GM18526 (cell line): ENCODE results near the gene DGKZ.

Experiments
- POLR2A ChIP-seq: IDR thresholded peaks from 3 replicates; pipeline ENCODE4 v1.6.1; 2011; ENCODE audit not compliant: insufficient read length; ENCODE audit errors: extremely low read depth

The DGKZ gene

DNA sequence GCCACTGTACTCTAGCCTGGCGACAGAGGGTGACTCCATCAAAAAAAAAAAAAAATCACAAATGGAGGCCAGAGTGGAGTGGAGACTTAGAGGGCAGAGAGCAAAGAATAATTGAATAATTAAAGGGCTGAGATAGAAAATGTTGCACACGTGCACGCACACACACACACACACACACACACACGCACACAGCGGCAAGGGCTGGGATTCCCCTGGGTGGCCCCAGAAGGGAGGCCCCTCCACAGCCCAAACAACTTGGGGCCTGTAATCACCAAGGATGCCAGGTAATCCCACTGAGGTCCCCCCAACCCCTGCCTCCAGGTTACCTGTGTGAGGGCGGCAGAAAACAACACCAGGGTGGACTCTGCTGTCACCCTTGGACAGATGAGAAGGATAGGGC, 12.0 kb upstream of the DGKZ start:
- TF ChIP-seq POLR2A = no peak

DNA sequence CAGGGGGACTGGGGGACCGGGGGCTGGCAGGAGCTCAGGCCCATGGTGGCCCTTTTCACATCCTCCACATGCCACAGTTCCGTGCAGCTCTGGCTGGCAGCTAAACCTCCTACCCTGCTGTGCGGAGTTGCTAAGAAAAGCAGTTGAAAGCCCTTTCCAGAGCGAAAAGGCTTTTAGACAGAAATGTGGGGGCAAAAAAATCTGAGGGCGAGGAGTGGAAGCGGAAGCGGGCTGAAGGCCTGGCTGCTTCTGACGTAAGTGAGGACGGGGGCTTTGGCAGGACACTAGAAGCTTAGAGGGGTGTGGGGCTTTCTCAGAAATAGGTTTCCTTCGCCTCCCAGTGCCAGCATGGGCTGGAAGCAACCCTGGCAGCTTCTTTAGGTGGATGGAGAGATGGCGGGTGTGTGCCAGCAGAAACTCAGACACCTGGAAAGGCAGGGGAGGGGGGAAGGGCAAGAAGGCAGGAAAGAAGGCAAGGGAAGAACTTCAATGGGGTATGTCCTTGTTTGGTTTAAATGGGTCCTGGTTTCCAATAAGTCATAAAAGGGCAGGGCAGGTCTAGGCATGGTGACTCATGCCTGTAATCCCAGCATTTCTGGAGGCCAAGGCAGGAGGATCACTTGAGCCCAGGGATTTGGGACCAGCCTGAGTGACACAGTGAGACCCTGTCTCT, 11.2 kb upstream of the DGKZ start:
- TF ChIP-seq POLR2A = no peak

DNA sequence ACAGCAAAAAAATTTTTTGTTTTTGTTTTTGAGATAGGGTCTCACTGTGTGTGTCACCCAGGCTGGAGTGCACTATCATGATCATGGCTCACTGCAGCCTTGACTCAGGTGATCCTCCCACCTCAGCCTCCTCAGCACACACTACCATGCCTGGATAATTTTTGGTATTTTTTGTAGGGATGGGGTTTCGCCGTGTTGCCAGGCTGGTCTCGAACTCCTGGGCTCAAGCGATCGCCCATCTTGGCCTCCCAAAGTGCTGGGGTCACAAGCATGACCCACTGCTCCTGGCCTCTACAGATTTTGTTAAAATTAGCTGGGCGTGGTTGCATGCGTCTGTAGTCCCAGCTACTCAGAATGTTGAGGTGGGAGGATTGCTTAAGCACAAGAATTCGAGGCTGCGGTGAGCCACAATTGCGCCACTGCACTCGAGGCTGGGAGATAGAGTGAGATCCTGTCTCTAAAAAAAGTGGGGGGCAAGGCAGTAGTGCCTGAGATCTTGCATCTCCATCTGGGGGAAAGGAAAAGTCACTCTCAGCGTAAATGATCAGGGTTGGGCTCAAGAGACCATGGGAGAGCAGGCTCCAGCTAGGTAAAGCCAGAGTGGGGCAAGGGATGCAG, 10.6 kb upstream of the DGKZ start:
- TF ChIP-seq POLR2A = no peak

DNA sequence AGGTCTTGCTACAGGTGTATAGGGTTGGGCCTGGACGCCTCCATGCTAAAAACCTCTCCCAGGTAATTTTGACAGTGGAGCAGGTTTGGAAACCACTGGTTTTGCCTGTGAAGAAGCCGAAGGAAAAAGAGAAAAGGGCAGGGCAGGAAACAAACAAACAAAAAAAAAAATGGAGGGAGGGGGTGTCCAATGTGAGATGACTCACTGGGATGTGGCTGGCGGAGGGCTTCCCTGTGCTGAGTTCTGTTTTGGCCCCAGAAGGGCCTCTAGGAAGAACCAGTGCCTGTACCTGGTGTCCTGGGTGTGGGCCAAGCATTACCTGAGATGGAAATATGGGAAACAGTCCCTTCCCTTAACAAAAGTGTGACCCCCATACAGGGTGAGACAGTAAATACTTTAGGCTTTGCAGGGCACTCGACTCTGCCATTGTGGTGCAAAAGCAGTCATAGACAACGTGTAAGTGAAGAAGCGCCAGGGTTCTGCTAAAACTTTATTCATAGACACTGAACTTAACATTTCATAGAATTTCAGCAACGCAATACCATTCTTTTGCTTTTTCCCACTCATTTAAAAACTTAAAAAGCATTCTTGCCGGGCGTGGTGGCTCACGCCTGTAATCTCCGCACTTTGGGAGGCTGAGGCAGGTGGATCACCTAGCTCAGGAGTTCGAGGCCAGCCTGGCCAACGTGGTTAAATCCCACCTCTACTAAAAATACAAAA, 9.5 kb upstream of the DGKZ start:
- no peak for TF ChIP-seq POLR2A

DNA sequence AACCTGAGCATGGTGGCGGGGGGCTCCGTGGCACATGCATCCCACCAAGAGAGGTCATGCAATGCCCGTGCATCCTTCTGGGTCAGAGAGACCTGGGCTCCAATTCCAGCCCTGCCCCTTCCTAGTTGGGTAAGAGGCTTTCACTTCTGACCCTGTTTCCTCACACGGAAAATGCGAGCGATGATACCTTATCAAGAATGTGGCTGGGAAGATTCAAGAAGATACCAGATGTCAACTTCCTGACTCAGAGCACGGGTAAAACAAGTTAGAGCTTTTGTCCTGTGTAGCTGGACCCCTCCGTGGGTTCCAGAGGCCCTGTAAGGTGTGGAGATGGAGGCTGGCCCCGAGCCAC, 8.7 kb upstream of the DGKZ start:
- TF ChIP-seq POLR2A = no peak

DNA sequence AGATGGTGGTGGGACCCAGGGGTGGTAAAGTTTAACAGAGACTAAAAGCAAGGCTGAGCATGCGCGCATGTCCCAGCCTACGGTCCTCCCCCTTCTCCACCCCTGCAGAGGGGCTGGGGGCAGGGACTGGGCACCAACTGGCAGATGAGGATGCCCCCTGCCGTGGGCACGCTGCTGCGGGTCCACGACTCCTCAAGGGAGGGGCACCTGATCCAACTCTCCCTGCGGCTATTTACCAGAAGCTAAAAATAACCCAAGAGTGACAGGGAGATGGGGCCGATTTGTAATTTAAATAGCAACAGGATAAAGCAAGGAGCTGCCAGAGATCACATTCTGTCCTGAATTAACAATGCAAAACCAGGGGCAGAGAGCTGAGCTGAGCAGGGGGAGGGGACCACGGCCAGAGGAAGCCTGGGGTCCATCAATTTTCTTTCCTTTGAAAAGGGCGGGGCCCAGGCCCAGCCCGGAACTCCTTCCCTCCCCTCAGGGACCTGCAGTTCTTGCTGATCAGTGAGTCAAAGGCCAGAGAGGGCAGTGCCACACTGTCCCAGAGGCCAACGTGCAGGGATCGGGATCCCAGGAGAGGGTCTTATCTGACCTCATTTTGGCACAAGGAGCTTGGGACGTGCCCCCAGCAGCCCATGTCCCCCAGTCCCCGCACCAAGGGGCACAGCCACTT, 8.1 kb upstream of the DGKZ start:
- no peak for TF ChIP-seq POLR2A

DNA sequence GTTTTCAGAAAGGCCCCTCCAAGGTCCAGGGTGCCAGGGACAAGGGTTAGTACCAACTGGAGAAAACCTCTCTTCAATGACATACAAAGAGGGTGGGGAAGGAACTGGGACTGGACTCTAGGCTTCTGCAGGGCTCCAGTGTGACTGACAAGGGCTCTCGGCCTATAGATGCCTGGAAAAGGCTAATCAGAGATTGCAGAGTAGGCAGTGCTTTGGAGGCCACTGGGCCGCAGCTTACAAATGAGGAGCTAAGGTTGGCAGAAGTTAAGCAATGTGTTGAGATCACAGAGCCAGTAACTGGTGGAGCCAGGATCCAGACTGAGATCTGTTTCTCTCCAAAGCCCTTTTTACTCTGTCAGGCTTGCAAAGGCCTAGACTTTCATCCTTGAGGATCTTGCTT, 7.4 kb upstream of the DGKZ start:
- no peak for TF ChIP-seq POLR2A

DNA sequence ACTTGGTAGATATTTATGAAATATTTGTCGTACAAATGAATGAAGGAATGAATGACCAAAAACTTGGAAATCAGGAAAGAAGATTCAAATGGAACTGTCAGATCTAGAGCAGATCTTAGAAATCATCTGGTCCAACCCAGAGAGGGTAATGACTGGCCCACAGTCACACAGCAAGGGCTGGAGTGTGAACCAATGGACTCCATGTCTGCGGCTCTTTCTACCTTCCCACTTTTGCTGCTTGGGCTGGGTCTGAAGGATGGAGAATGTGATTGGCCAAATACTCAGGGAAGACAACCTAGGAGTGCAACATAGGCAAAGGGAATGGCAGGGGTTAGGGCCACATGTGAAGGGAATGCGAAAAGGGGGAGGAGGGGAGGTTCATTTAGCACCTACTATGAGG, 5.8 kb upstream of the DGKZ start:
- no peak for TF ChIP-seq POLR2A

DNA sequence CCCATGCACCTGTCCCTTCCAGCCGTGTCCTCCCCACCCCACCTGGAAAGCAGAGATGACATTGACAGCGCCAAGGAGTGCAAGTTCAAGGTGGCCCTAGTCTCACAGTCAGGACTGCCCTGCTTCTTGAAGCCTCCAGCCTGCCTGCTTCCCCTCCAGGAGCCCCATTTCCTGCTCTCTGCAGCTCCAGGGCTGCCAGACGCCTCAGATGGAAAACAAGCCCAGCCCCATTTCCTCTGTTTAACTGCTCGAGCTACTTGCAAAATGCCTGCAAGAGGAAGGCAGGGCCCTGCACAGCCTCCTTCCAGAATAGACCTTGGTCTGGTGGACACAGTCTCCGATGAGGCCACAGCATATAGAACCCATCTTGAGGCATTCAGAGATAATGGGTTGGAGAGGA, 5.0 kb upstream of the DGKZ start:
- TF ChIP-seq POLR2A = no peak

DNA sequence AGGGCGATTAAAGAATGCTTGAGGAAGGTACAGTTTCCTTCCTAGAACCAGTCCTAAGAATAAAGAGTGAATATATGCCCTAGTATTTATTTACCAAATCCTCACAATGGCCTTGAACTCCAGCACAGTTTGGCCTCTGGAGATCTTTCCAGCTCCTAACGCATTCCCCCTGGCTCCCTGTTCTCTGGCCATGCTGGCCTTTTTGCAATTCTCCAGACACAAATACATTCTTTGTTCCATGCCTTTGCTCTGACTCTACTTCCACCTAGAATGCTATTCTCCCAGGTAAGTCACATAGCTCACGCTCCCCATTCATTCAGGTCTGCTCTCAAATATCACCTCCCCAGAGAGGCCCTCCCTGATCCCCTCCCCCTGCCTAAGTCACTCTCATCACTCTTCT, 3.7 kb upstream of the DGKZ start:
- TF ChIP-seq POLR2A = no peak

DNA sequence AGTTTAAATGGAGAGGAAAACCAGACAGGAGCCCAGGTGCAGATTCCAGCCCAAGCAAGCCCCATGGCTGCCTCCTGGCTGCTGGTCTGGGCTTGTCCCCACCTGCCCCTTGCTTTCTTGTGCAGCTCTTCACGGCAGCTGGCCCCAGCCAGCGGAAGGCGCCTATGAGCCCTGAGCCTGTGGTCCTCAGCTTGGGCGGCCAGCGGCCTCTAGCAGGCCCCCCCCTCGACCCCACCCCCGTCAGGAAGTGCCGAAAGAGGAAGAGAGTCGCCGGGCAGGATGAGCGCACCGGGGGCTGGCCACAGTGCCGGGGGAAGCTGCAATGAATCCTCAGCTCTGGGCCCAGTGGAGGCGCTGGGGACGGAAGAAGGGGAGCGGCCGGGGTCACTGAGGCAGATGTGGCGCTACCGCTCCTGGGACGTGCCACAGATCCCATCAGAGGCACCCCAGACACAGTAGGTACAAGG, 2.1 kb upstream of the DGKZ start:
- no peak for TF ChIP-seq POLR2A

DNA sequence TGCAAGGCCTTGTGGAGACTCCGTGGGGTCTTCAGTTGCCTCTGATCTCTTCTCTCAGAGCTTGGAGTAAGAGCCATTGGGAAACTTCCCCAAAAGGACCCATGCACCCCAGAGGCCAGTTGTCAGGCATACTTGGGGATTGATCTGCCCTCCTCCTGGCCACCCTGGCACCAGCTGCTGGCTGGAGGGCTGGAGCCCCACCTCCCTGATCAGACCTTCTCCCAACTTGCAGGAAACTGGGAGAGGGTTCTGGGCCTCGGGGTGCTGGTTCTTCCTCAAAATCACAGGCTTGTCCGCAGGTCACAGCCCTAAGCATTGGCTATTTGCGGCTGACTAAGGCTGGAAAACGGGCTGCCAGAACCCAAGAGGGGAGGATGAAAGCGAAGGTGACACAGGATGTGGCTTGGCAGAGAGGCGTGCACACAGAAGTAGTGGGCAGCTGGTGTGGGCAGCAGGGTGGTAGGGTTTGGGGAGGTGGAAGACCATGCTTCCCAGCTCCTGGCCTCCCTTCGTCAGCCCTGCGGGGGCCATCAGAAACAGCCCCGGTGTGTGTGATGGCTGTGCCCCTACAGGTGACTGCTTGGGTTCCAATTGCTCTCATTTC, 1.3 kb upstream of the DGKZ start:
- TF ChIP-seq POLR2A = no peak

DNA sequence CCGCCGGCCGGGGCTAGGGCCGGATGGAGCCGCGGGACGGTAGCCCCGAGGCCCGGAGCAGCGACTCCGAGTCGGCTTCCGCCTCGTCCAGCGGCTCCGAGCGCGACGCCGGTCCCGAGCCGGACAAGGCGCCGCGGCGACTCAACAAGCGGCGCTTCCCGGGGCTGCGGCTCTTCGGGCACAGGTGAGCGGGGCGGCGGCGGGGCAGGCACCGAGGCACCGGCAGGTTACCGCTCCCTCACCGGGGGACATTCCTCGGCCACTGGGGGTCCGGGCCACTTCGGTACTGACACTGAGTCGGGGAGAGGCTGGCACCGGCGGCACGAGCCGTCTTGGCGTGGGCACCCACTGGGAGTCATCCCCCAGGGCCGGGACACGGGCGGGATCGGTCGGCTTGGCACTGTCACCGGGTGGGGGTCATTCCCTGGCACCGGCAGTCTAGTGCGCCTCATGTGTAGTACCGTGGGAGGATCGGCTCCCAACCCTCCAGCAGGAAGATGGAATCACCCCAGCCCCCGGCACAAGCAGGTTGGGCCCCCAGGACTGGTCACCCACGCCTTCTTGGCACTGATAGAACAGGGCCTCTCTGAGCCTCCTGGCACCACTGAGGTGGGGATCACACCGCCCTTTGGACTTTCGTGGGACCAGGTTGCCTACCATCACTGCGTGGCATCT, 511 bp downstream of the DGKZ start:
- no peak for TF ChIP-seq POLR2A

DNA sequence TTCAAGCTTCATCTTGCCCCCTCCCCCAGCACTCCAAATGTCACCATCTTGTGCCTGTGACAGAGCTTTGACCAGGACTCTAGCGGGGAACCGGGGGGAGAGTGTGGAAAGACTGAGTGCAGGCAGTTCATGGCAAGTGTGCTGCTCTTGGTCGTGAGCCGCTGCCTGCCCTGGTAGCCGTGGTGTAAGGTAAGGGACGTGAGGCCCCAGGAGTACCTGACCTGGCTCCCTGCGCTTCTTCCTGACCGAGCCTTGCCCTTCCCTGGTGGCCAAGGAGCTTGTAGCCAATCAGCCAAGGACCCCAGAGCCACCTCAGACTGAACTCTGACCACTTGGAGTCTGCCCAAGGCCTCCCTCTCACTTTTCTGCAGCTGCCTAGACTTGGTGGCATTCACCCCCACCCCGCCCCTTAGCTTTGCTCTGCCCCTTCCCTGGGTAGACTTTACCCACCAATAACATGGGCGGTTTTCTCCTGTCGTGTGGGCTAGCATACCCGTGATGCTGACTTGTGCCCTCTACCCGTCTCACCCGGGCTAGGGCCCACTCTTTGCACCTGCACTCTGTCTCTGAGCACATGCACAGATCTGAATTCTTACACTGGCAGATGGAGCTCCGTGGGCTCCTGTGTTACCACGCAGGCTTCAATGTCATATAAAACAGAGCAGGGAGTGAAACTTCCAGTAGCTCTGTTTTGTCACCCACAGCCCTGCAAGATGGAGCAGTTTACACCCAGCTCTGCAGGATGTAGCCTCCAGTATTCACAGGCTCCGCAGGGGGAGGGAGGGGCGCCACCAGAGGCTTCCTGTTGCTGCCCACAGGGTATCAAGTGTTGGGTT, 1.5 kb downstream of the DGKZ start:
- no peak for TF ChIP-seq POLR2A
